CD8-positive, alpha-beta memory T cell (primary cell): Measurements from ENCODE around the gene SCN4A. TPM values are rescaled to one million over a fixed set of nuclear protein-coding genes. Genes with fewer than 3 reads are reported as not detected.

Source experiments
- CTCF ChIA-PET: fragments of 350-600 bp; sonication (Branson Sonifier 250); formaldehyde crosslinking; loops from one replicate; lab custom pipeline; 2021; ENCODE audit warnings: antibody characterized with exemption; lab: Charles Lee
- POLR2A ChIA-PET: fragments of 350-600 bp; sonication (Branson Sonifier 250); formaldehyde crosslinking; loops from one replicate; lab custom pipeline; 2021; ENCODE audit warnings: antibody characterized with exemption; lab: Charles Lee
- DNase-seq, 5 donors: peaks; one replicate each; pipeline versions ENCODE4 v3.0.0 to v3.0.0-alpha.2; 2020 to 2022; ENCODE audit warnings: mixed read lengths in 1 of 5
- H3K27ac ChIP-seq: one replicate; pipeline ENCODE4 v1.7.0; 2013; ENCODE audit warnings: low read depth, mild to moderate bottlenecking, low read length, moderate library complexity
- H3K27me3 ChIP-seq: 2 replicates; pipeline ENCODE4 v1.7.0; 2013; ENCODE audit warnings: low read length, mild to moderate bottlenecking; ENCODE audit not compliant: insufficient read depth, poor library complexity, severe bottlenecking
- H3K36me3 ChIP-seq: 2 replicates; pipeline ENCODE4 v1.7.0; 2013; ENCODE audit warnings: mild to moderate bottlenecking, low read length, moderate library complexity; ENCODE audit not compliant: insufficient read depth
- H3K4me1 ChIP-seq: 2 replicates; pipeline ENCODE4 v1.7.0; 2013; ENCODE audit warnings: mild to moderate bottlenecking, low read length, moderate library complexity; ENCODE audit not compliant: insufficient read depth
- H3K4me3 ChIP-seq: 2 replicates; pipeline ENCODE4 v1.7.0; 2013; ENCODE audit warnings: mild to moderate bottlenecking, low read length
- H3K9me3 ChIP-seq: 2 replicates; pipeline ENCODE4 v1.7.0; 2013; ENCODE audit warnings: mild to moderate bottlenecking, low read length
- H3K27ac Mint-ChIP-seq, 8 donors: one replicate each; pipeline ENCODE4 v1.8.0; 2020 to 2021; ENCODE audit warnings: mixed read lengths in 8 of 8, mild to moderate bottlenecking in 6 of 8, inconsistent platforms in 3 of 8, moderate library complexity in 3 of 8
- H3K27me3 Mint-ChIP-seq, 2 donors: one replicate each; pipeline ENCODE4 v1.8.0; 2020 to 2021; ENCODE audit warnings: mixed read lengths in 2 of 2, mild to moderate bottlenecking in 1 of 2, moderate library complexity in 1 of 2
- H3K36me3 Mint-ChIP-seq, 3 donors: one replicate each; pipeline ENCODE4 v1.8.0; 2020 to 2021; ENCODE audit warnings: mixed read lengths in 3 of 3, inconsistent platforms in 1 of 3, mild to moderate bottlenecking in 1 of 3
- H3K4me1 Mint-ChIP-seq, 3 donors: one replicate each; pipeline ENCODE4 v1.8.0; 2020 to 2021; ENCODE audit warnings: mixed read lengths in 3 of 3, inconsistent platforms in 1 of 3, mild to moderate bottlenecking in 1 of 3
- H3K4me3 Mint-ChIP-seq, 7 donors: one replicate each; pipeline ENCODE4 v1.8.0; 2020 to 2021; ENCODE audit warnings: mixed read lengths in 7 of 7, mild to moderate bottlenecking in 6 of 7, moderate library complexity in 4 of 7, inconsistent platforms in 2 of 7
- H3K9me3 Mint-ChIP-seq, 5 donors: one replicate each; pipeline ENCODE4 v1.8.0; 2020 to 2022; ENCODE audit warnings: mixed read lengths in 5 of 5, mild to moderate bottlenecking in 3 of 5, moderate library complexity in 2 of 5, inconsistent platforms in 1 of 5
- polyA plus RNA-seq: library from polyadenylated mRNA; unstranded; fragments of 300-500 nt; fragmentation: Illumina TruSeq; gene quantifications from one replicate; pipeline ENCODE4 v1.2.3, GENCODE V29; 2021
- total RNA-seq, 2 experiments: library from RNA; stranded (reverse); gene quantifications; one replicate each; pipeline ENCODE4 v1.2.3, GENCODE V29; 2021

Gene SCN4A
- total and polyA plus RNA-seq, 3 experiments from 2014 or later, result 0.04 TPM; not detected in 1

DNA sequence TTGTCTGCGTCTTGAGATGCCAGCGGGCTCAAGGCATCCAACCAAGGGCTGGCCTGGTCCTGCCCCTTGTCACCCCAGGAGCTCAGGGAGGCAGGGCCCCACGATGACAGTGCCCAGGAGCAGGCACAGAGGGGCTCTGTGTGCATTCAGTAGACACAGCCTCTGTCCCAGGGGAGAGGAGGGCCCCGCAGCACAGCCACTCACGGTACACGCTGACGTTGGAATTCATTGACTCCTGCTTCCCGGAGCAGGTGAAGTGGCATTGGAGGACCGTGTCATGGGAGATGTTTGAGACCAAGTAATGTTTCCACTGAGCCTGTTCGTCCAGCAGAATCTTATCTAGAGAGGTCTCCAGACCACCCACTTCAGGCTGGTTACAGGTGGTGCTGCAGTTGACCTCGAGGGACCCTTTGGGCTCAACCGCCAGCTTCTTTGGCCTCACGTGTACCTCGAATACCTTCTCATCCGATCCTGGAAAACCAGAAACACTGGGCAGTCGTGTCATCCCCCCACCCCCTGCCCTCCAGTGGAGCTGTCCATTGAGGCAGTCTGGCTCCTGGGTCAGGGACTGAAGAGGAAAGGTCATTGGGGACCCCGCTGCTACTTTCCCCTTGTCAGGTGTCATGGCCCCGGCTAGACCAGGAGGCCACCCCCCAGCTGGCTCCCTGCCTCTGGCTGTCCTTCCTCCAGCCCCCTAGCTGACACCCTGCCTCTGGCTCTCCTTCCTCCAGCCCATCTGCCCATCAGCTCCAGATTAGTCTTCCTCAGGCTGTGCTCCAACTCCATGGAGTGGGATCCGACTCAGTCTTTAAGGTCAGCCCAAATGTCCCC, 32.4 kb upstream of the SCN4A start:
- Mint-ChIP-seq H3K4me3 (no peak overlapping the region), H3K27ac (peak overlapping the region in 7 of 8 donors; percentile 29 to 93 (median 58)), H3K27me3 (no peaks in the 10 kb centered on the region), H3K9me3 (no peaks in the 10 kb centered on the region), H3K4me1 (peaks cover 39 to 49% (median 40%) of the 10 kb centered on the region in 3 donors), H3K36me3 (peaks cover 3 to 80% (median 17%) of the 10 kb centered on the region in 3 donors)
- peaks cover 36% of the 10 kb centered on the region for H3K4me1 ChIP-seq
- H3K9me3 ChIP-seq, result no peaks in the 10 kb centered on the region
- no peaks in the 10 kb centered on the region for H3K27me3 ChIP-seq
- POLR2A ChIA-PET, result interaction anchor here (0.5 kb wide), 1 partner anchor 15 kb away, joined by 3 read pairs; the partner anchor contains the start of gene ICAM2
- peaks cover 30% of the 10 kb centered on the region for H3K36me3 ChIP-seq
- H3K4me3 ChIP-seq, result no peak overlapping the region
- no peak for DNase-seq
- CTCF ChIA-PET, result interaction anchor here (0.7 to 2.7 kb wide), 10 partner anchors 8 to 156 kb away, joined by 3 to 13 read pairs (median 4); no protein-coding TSS in a partner anchor
- peak overlapping the region; percentile 72 for H3K27ac ChIP-seq

DNA sequence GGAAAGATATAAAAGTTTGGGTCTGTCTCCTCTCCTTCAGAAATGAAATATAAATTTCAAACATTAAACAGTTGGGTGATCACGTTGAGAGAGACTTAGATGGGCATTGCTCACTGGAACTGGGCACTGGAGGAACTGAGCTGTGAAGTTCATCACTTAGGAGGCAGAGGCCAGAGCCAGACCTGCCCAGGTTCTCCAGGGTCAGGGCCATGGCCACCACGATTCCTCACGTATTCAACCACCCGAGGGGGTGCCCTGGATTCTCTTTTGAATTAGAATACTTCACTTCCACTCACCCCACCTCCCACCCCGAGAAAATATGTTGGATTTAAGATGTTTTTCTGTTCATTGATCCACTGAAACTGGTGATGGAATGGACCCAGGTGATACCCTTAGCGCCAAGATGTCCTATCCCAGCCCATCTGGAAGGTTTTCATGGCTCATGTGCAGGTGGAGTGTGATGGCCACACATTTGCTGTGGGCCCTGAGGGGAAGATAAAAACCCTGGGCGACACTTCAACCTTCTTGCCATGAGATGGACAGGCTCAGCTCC, 31.6 kb upstream of the SCN4A start:
- Histone ChIP-seq H3K36me3 (peaks cover 30% of the 10 kb centered on the region), H3K27ac (no peak overlapping the region), H3K4me1 (peaks cover 36% of the 10 kb centered on the region), H3K27me3 (no peaks in the 10 kb centered on the region), H3K9me3 (no peaks in the 10 kb centered on the region), H3K4me3 (no peak overlapping the region)
- no peak for DNase-seq
- H3K27me3 Mint-ChIP-seq, result no peaks in the 10 kb centered on the region
- H3K36me3 Mint-ChIP-seq, result peaks cover 0 to 72% (median 14%) of the 10 kb centered on the region in 3 donors
- H3K9me3 Mint-ChIP-seq, result no peaks in the 10 kb centered on the region
- peaks cover 37 to 49% (median 40%) of the 10 kb centered on the region in 3 donors for H3K4me1 Mint-ChIP-seq
- H3K27ac Mint-ChIP-seq, result peak overlapping the region in 7 of 8 donors; percentile 11 to 85 (median 60)
- no peak overlapping the region for H3K4me3 Mint-ChIP-seq
- ChIA-PET CTCF (interaction anchor here (1.0 to 1.6 kb wide), 2 partner anchors 14 to 21 kb away, joined by 4 to 5 read pairs; no protein-coding TSS in a partner anchor), POLR2A (no interaction called here)

DNA sequence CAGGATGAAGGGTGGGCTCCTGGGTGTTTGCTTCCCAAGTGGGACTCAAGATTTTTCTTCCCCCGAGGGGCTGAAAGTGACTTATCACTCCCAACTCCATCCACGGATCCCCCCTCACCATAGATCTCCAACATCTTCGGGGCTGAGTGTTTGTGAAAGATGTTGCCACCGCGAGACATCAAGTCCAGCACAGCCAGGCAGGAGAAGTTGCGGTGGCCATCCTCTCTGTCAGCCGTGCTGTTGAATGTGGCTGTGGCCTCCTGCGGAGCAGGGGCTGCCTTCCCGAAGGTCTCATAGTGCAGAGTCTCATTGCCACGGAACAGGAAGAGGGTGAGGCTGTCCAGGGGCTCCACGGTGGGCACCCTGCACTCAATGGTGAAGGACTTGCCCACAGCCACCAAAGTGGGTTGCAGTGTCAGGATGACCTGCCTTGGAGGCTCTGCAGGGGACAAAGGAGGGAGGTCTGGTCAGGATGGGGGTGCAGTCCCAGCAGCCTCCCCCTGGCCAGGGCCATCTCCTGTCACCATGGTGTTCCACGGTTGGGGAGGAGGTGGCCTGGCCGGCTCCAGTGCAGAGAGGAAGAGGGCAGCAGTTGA, 30.9 kb upstream of the SCN4A start:
- H3K36me3 ChIP-seq, result peaks cover 30% of the 10 kb centered on the region

DNA sequence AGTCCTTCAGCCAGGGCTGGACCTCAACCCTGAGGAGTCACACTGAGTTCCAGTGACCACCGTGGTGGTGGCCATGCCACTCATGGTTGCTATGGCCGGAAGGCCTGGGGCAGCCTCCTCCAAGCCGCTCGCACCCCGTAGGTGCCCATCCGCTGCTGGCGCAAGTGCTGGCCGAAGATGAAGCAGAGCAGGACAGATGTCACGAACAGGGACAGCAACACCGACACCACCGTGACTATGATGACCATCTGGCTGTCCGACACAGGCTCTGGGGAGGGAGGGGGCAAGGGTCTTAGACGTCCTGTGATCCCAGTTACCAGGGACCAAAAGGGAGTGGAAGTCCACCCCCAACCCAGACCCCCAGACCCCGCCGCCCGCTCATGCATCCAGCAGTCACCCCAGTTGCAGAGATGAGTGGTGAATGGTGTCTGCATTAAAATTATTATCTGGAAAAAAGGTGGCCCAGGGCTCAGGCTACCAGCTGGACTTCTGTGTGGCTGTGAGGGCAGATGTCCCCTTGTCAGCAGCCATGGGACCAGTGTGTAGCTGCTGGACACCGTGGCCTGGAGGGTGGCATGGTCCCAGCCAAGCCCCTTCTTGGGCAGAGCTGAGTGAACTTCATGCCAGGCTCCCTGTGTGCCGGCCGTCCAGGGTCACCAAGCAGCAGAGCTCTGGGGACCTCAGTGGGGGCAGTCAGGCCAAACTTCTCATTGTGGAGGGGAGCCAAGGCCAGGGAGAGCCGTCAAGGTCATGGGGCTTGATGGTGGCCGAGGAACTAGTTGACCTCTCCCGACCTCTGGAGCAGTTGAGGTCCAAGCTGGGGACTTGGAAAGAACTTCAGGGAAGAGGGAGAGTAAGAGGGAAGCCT, 30.2 kb upstream of the SCN4A start:
- Mint-ChIP-seq H3K4me1 (peaks cover 31 to 46% (median 33%) of the 10 kb centered on the region in 3 donors), H3K27me3 (no peaks in the 10 kb centered on the region), H3K4me3 (no peak overlapping the region), H3K27ac (peak overlapping the region in 5 of 8 donors; percentile 17 to 56 (median 46)), H3K36me3 (peaks cover 0 to 60% (median 10%) of the 10 kb centered on the region in 3 donors), H3K9me3 (no peaks in the 10 kb centered on the region)
- CTCF ChIA-PET, result interaction anchor here (0.5 to 2.4 kb wide), 4 partner anchors 8 to 84 kb away, joined by 3 to 9 read pairs (median 6); partner anchors contain the start of gene GH1
- POLR2A ChIA-PET, result interaction anchor here (0.6 to 7.1 kb wide), 2 partner anchors 18 to 111 kb away, joined by 3 to 67 read pairs; partner anchors contain the start of gene ICAM2
- peaks cover 31% of the 10 kb centered on the region for H3K4me1 ChIP-seq
- H3K27me3 ChIP-seq, result no peaks in the 10 kb centered on the region
- H3K9me3 ChIP-seq, result no peaks in the 10 kb centered on the region
- peak in 1 of 5 donors; percentile 31 for DNase-seq
- peaks cover 29% of the 10 kb centered on the region for H3K36me3 ChIP-seq
- H3K27ac ChIP-seq, result no peak overlapping the region
- no peak overlapping the region for H3K4me3 ChIP-seq

More for the DNA sequence above, 30.9 kb upstream of the SCN4A start:
- Mint-ChIP-seq H3K4me3 (no peak overlapping the region), H3K27me3 (no peaks in the 10 kb centered on the region), H3K9me3 (no peaks in the 10 kb centered on the region), H3K27ac (peak overlapping the region in 7 of 8 donors; percentile 42 to 68 (median 57)), H3K36me3 (peaks cover 0 to 65% (median 11%) of the 10 kb centered on the region in 3 donors), H3K4me1 (peaks cover 37 to 49% (median 39%) of the 10 kb centered on the region in 3 donors)
- POLR2A ChIA-PET, result interaction anchor here (0.6 to 7.1 kb wide), 2 partner anchors 17 to 110 kb away, joined by 3 to 67 read pairs; partner anchors contain the start of gene ICAM2
- H3K9me3 ChIP-seq, result no peaks in the 10 kb centered on the region
- DNase-seq, result no peak
- CTCF ChIA-PET, result interaction anchor here (1.0 to 2.4 kb wide), 3 partner anchors 13 to 85 kb away, joined by 4 to 9 read pairs (median 5); partner anchors contain the start of gene GH1
- H3K4me1 ChIP-seq, result peaks cover 35% of the 10 kb centered on the region
- no peak overlapping the region for H3K4me3 ChIP-seq
- H3K27me3 ChIP-seq, result no peaks in the 10 kb centered on the region
- H3K27ac ChIP-seq, result no peak overlapping the region

DNA sequence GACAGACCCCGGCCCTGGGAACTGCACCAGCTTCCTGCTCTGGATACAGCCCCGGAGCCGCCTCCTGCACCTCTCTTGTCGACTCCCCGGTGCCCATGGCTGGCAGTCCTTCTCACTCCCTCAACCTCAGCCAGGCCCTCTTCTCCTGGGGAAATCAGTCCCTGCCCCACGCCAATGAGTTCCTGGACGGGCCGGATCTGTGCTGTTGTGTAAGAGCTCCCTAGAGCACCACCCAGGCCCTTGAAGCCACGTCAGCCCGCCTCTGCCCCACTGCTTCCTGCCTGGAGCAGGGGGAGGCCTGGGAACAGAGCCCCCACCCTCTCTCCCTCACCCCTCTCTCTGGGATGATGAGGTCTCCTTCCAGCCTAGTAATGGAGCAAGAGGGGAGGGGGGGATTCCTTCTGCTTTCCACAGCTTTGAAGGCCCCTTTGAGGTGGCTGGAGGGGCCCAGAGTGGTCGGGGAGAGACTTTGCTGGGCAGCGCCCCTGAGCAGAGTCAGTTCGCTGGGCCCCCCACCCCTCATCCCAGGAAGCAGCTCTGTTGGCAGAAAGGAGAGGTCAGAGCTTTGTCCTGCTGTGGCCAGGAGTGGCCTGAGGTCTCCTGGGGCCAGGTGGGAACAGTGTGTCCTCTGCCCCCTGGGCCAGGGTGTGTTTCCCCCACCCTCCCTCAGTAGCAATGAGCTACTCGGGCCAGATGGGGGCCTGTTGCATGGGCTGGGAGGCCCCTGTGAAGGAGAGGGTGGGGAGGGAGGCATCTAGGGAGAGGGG, 29.2 kb upstream of the SCN4A start:
- Mint-ChIP-seq H3K4me1 (peaks cover 35 to 46% (median 36%) of the 10 kb centered on the region in 3 donors), H3K4me3 (no peak overlapping the region), H3K27me3 (no peaks in the 10 kb centered on the region), H3K36me3 (peaks cover 0 to 52% (median 8%) of the 10 kb centered on the region in 3 donors), H3K27ac (peak overlapping the region in 6 of 8 donors; percentile 8 to 93 (median 48)), H3K9me3 (no peaks in the 10 kb centered on the region)
- Histone ChIP-seq H3K4me1 (peaks cover 32% of the 10 kb centered on the region), H3K9me3 (no peaks in the 10 kb centered on the region), H3K27ac (no peak overlapping the region), H3K27me3 (no peaks in the 10 kb centered on the region), H3K4me3 (no peak overlapping the region), H3K36me3 (peaks cover 23% of the 10 kb centered on the region)
- POLR2A ChIA-PET, result interaction anchor here (0.8 to 7.1 kb wide), 2 partner anchors 18 to 128 kb away, joined by 3 to 67 read pairs; partner anchors contain the start of genes ERN1 and ICAM2
- CTCF ChIA-PET, result interaction anchor here (1.1 to 2.4 kb wide), 5 partner anchors 17 to 83 kb away, joined by 3 to 9 read pairs (median 4); partner anchors contain the start of genes GH1 and ICAM2
- DNase-seq, result no peak

DNA sequence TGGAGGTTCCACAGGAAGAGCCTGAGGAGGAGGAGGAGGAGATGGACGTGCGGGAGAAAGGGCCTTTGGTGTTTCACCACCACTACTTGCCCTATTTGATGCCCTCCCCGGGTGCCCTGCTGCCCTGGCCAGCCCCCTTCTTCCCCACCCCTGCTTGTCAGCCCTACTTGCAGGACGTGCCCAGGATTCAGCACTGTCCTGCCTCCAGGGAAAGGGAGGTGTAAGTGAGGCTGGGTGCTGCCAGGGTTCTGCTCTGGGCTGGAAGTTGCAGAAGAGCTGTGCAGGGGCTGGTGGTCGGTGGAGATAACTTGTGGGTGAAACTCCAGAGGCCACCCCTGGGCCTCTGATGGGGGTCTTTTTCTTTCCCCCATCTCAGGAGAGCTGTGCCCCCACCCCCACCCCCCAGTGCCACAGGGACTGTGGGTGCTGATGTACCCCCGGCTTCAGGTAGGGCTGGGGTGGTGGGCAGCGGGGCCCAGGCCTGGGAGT, 28.4 kb upstream of the SCN4A start:
- no peak overlapping the region for H3K27ac ChIP-seq

More for the DNA sequence above, 28.4 kb upstream of the SCN4A start:
- H3K27me3 ChIP-seq, result no peaks in the 10 kb centered on the region
- peaks cover 31 to 50% (median 37%) of the 10 kb centered on the region in 3 donors for H3K4me1 Mint-ChIP-seq
- H3K27ac Mint-ChIP-seq, result peak overlapping the region in 3 of 8 donors; percentile 29 to 96 (median 79)
- H3K4me3 ChIP-seq, result no peak overlapping the region
- DNase-seq, result no peak
- CTCF ChIA-PET, result interaction anchor here (0.7 to 12.2 kb wide), 8 partner anchors 20 to 132 kb away, joined by 3 to 246 read pairs (median 5); partner anchors contain the start of genes GH1 and ICAM2
- peaks cover 23% of the 10 kb centered on the region for H3K36me3 ChIP-seq
- H3K4me3 Mint-ChIP-seq, result no peak overlapping the region
- POLR2A ChIA-PET, result interaction anchor here (0.6 to 7.1 kb wide), 2 partner anchors 19 to 259 kb away, joined by 3 to 67 read pairs; partner anchors contain the start of gene ICAM2
- H3K9me3 Mint-ChIP-seq, result no peaks in the 10 kb centered on the region
- H3K4me1 ChIP-seq, result peaks cover 25% of the 10 kb centered on the region
- H3K36me3 Mint-ChIP-seq, result peaks cover 0 to 46% (median 6%) of the 10 kb centered on the region in 3 donors
- no peaks in the 10 kb centered on the region for H3K9me3 ChIP-seq
- no peaks in the 10 kb centered on the region for H3K27me3 Mint-ChIP-seq
